Activated B cell treated with CpG ODN at 0.5 μM for 24 hours (primary cell): ENCODE measurements around the gene CLGN. TPM values are rescaled to one million over a fixed set of nuclear protein-coding genes. Genes with fewer than 3 reads are reported as not detected.

Experiments
- ATAC-seq: fragments of 200-7000 bp; cut with Tn5 transposase; one replicate; pipeline ENCODE4 v1.10.0; 2021; ENCODE audit warnings: low read depth, mild to moderate bottlenecking, moderate library complexity
- CTCF ChIA-PET: fragments of 350-600 bp; sonication (Branson Sonifier 250); formaldehyde crosslinking; loops from one replicate; lab custom pipeline; 2021; ENCODE audit warnings: antibody characterized with exemption; lab: Charles Lee
- POLR2A ChIA-PET: fragments of 350-600 bp; sonication (Branson Sonifier 250); formaldehyde crosslinking; loops from one replicate; lab custom pipeline; 2021; ENCODE audit warnings: antibody characterized with exemption; lab: Charles Lee
- DNase-seq: peaks from one replicate; pipeline ENCODE4 v3.0.0; 2022
- H3K27ac Mint-ChIP-seq: one replicate; pipeline ENCODE4 v1.8.0; 2020; ENCODE audit warnings: mixed read lengths
- H3K27me3 Mint-ChIP-seq: one replicate; pipeline ENCODE4 v1.8.0; 2021; ENCODE audit warnings: mixed read lengths
- H3K36me3 Mint-ChIP-seq: one replicate; pipeline ENCODE4 v1.8.0; 2021; ENCODE audit warnings: low read depth, mixed read lengths
- H3K4me1 Mint-ChIP-seq: one replicate; pipeline ENCODE4 v1.8.0; 2021; ENCODE audit warnings: mixed read lengths
- H3K4me3 Mint-ChIP-seq: one replicate; pipeline ENCODE4 v1.8.0; 2020; ENCODE audit warnings: mild to moderate bottlenecking, mixed read lengths
- H3K9me3 Mint-ChIP-seq: one replicate; pipeline ENCODE4 v1.8.0; 2020; ENCODE audit warnings: mixed read lengths
- CTCF ChIP-seq: fragments of 200-600 bp; IDR thresholded peaks from one replicate; pipeline ENCODE4 v1.8.0; 2022; ENCODE audit warnings: antibody characterized with exemption, mild to moderate bottlenecking
- intact Hi-C: fragments of 100-400 bp; cut with micrococcal nuclease; formaldehyde crosslinking; loops from one replicate; pipeline ENCODE4 v1.15.1; 2024
- total RNA-seq: library from RNA; stranded (reverse); gene quantifications from 2 replicates; pipeline ENCODE4 v1.2.3, GENCODE V29; 2022

CLGN gene
- total RNA-seq, 1 donor from 2014 or later, result not detected

DNA sequence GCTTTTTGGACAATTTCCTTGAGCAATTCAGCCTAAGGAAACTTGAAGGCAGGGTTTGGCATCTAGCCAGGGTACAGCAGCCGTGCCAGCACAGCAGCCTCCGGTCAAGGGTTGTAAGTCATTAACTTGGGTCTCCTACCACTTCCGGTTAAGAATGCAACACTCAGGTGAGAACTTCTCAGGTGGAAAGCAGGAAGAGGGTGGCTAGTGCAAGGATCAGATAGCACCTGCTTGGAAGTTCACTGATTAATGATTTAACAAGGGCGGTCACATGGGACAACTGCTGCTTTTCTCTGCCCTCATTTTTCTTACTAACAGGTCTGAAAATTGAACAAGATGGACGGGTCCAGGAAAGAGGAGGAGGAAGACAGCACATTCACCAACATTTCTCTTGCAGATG is 84.1 kb downstream of the CLGN start:
- TF ChIP-seq CTCF, result no peak
- no peak for DNase-seq
- no peak overlapping the region for H3K4me3 Mint-ChIP-seq
- intact Hi-C loops, result no loop called here
- peaks cover 7% of the 10 kb centered on the region for H3K27me3 Mint-ChIP-seq
- ChIA-PET CTCF (interaction anchor here (1.3 kb wide), 1 partner anchor 16 kb away, joined by 3 read pairs; no protein-coding TSS in a partner anchor), POLR2A (no interaction called here)
- no peaks in the 10 kb centered on the region for H3K9me3 Mint-ChIP-seq
- no peak overlapping the region for H3K27ac Mint-ChIP-seq
- peaks cover 4% of the 10 kb centered on the region for H3K4me1 Mint-ChIP-seq
- no peaks in the 10 kb centered on the region for H3K36me3 Mint-ChIP-seq
- no peak for ATAC-seq

GRCh38 chr4:140342620-140343019 is 84.8 kb downstream of the CLGN start:
- ATAC-seq (no peak), DNase-seq (no peak)
- intact Hi-C loops, result no loop called here
- no peaks in the 10 kb centered on the region for H3K36me3 Mint-ChIP-seq
- CTCF ChIA-PET, result interaction anchor here (1.3 kb wide), 1 partner anchor 17 kb away, joined by 3 read pairs; no protein-coding TSS in a partner anchor
- no peak for TF ChIP-seq CTCF
- no peak overlapping the region for H3K27ac Mint-ChIP-seq
- POLR2A ChIA-PET, result no interaction called here
- H3K9me3 Mint-ChIP-seq, result no peaks in the 10 kb centered on the region
- peaks cover 7% of the 10 kb centered on the region for H3K27me3 Mint-ChIP-seq
- H3K4me3 Mint-ChIP-seq, result no peak overlapping the region
- peaks cover 4% of the 10 kb centered on the region for H3K4me1 Mint-ChIP-seq

Other genes with a start within 250 kb of the CLGN start
- 18.0 and 19.9 TPM in 2 replicates for gene SCOC, start 54.0 kb downstream of the CLGN start, total RNA-seq
- not detected in 2 replicates for gene MGAT4D, start 70.6 kb upstream of the CLGN start, total RNA-seq
- 20.4 and 20.8 TPM in 2 replicates for gene ELMOD2, start 96.5 kb upstream of the CLGN start, total RNA-seq
- gene UCP1, start 141.3 kb upstream of the CLGN start, total RNA-seq, result not detected in 2 replicates